Adrenal gland (tissue), 12 donors: ENCODE data around the gene RABGAP1. TPM values are rescaled to one million over a fixed set of nuclear protein-coding genes. Genes with fewer than 3 reads are reported as not detected.

Experiments used
- DNase-seq, 7 donors: peaks; one replicate each; pipeline ENCODE4 v3.0.0-alpha.2; 2019 to 2020
- H3K27ac ChIP-seq, 5 donors: fragments of 200-600 bp; sonication (generic) in 4 of 5; 1 replicate in 3 of 5; 2 replicates in 2 of 5; pipeline versions ENCODE4 v1.5.1 to v1.8.0; 2016 to 2020; ENCODE audit warnings: mild to moderate bottlenecking in 1 of 5
- H3K27me3 ChIP-seq: fragments of 200-600 bp; 2 replicates; pipeline ENCODE4 v1.8.0; 2021
- H3K36me3 ChIP-seq, 2 donors: fragments of 200-600 bp; replicated peaks in 1 of 2; 1 replicate in 1 of 2; 2 replicates in 1 of 2; pipeline versions ENCODE4 v1.5.1 to v1.8.0; 2018 to 2022
- H3K4me1 ChIP-seq, 2 donors: fragments of 200-600 bp; replicated peaks in 1 of 2; 1 replicate in 1 of 2; 2 replicates in 1 of 2; pipeline versions ENCODE4 v1.5.1 to v1.8.0; 2018 to 2021
- H3K4me3 ChIP-seq, 4 donors: fragments of 200-600 bp; sonication (generic) in 3 of 4; one replicate each; pipeline ENCODE4 v1.5.1; 2016 to 2018
- H3K9me3 ChIP-seq, 3 donors: fragments of 200-600 bp; sonication (generic) in 1 of 3; replicated peaks in 1 of 3; 1 replicate in 2 of 3; 2 replicates in 1 of 3; pipeline versions ENCODE4 v1.5.1 to v1.8.0; 2016 to 2021
- CTCF ChIP-seq, 6 experiments: fragments of 450-650 bp in 4 of 6; fragments of 200-600 bp in 2 of 6; sonication (generic) in 1 of 6; IDR thresholded peaks; 1 replicate in 5 of 6; 2 replicates in 1 of 6; pipeline versions ENCODE4 v1.5.1 to v1.8.0; 2016 to 2021; ENCODE audit warnings: antibody characterized with exemption in 6 of 6, mild to moderate bottlenecking in 2 of 6, moderate library complexity in 1 of 6
- POLR2A ChIP-seq, 2 donors: fragments of 450-650 bp; IDR thresholded peaks; one replicate each; pipeline ENCODE4 v1.6.1; 2017; ENCODE audit warnings: antibody characterized with exemption in 2 of 2, mild to moderate bottlenecking in 2 of 2, moderate library complexity in 1 of 2
- WGBS, 4 donors: extraction: QIAGEN DNeasy Blood & Tissue Kit in 2 of 4; methylation state at CpG; one replicate each; pipeline versions ENCODE4 v1.1.5 to v1.1.7; 2013 to 2017; 5-methylcytosine and 5-hydroxymethylcytosine counted together
- intact Hi-C, 2 donors: fragments of 100-400 bp; cut with DNase I; formaldehyde crosslinking; loops; one replicate each; pipeline versions ENCODE4 v1.14.1 to v1.15.0; 2022 to 2023
- polyA plus RNA-seq, 3 donors: library from polyadenylated mRNA; stranded (reverse); fragments of 200-250 nt in 2 of 3; fragments of 350-450 nt in 1 of 3; fragmentation: Illumina TruSeq in 1 of 3; extraction: RNeasy Lipid Tissue Mini Kit (QIAGEN cat#74804) in 1 of 3; gene quantifications; one replicate each; pipeline ENCODE4 v1.2.3, GENCODE V29; 2013 to 2014
- total RNA-seq, 9 donors: library from RNA; depleted of rRNA in 4 of 9; stranded (reverse); fragments of >200 nt in 4 of 9; fragments of 120-200 nt in 1 of 9; fragmentation: NEBNext Ultra II Directional in 1 of 9; extraction: Animal tissue kit (Norgen Biotek cat#: 25700) in 1 of 9; gene quantifications; one replicate each; pipeline versions ENCODE4 v1.1.0 to v1.2.4, GENCODE V29; 2013 to 2023
- donor health status: healthy with polysubstance abuse.
- donor health status: Bipolar disorder and iron deficiency.
- donor health status: DM: yes; HTN: yes; CAD: no.
- donor health status: DM: no; HTN: no; CAD: no.
- donor health status: DM: no; HTN: no; CAD: no.
- donor health status: DM: yes; HTN: yes; CAD: no.

The RABGAP1 gene
- total and polyA plus RNA-seq, 12 donors, result 8.5 to 62.3 (median 34.3) TPM

- Histone ChIP-seq H3K4me1 (no peaks in the 10 kb centered on the region), H3K36me3 (peaks cover 0 to 32% of the 10 kb centered on the region in 2 donors), H3K27ac (no peak overlapping the region), H3K27me3 (no peaks in the 10 kb centered on the region), H3K4me3 (no peak overlapping the region), H3K9me3 (no peaks in the 10 kb centered on the region)
- 91 to 100% (median 95%) methylated on average over 2 of the region's 2 CpGs for WGBS, 4 donors
- intact Hi-C loops, result no loop called here
- TF ChIP-seq CTCF (IDR thresholded peaks at IDR 0.05) (no peak), POLR2A (IDR thresholded peaks at IDR 0.05) (no peak)
- DNase-seq, result no peak
Observed at GRCh38 chr9:123091459-123091858, 150.6 kb downstream of the RABGAP1 start.

- Histone ChIP-seq H3K27me3 (no peaks in the 10 kb centered on the region), H3K4me3 (no peak overlapping the region), H3K36me3 (peaks cover 0 to 47% of the 10 kb centered on the region in 2 donors), H3K27ac (no peak overlapping the region), H3K4me1 (no peaks in the 10 kb centered on the region), H3K9me3 (no peaks in the 10 kb centered on the region)
- TF ChIP-seq POLR2A (IDR thresholded peaks at IDR 0.05), result no peak
- TF ChIP-seq CTCF (IDR thresholded peaks at IDR 0.05), result no peak
- no peak for DNase-seq
- 80 to 92% (median 89%) methylated on average over 3 of the region's 3 CpGs for WGBS, 4 donors
- intact Hi-C loops, result no loop called here
Observed at GRCh38 chr9:123093141-123093540, 152.3 kb downstream of the RABGAP1 start.

GRCh38 chr9:123096987-123097386 is 156.2 kb downstream of the RABGAP1 start:
- TF ChIP-seq POLR2A (IDR thresholded peaks at IDR 0.05), result no peak
- TF ChIP-seq CTCF (IDR thresholded peaks at IDR 0.05), result no peak
- H3K9me3 ChIP-seq, result no peaks in the 10 kb centered on the region
- DNase-seq, result no peak
- 61 to 92% (median 75%) methylated on average over 3 of the region's 3 CpGs for WGBS, 4 donors
- no peaks in the 10 kb centered on the region for H3K27me3 ChIP-seq
- intact Hi-C loops, result no loop called here
- no peak overlapping the region for H3K27ac ChIP-seq
- no peaks in the 10 kb centered on the region for H3K4me1 ChIP-seq
- no peak overlapping the region for H3K4me3 ChIP-seq
- peaks cover 0 to 65% of the 10 kb centered on the region in 2 donors for H3K36me3 ChIP-seq

GRCh38 chr9:123097430-123098095 is 156.7 kb downstream of the RABGAP1 start:
- intact Hi-C loops, result no loop called here
- DNase-seq, result no peak

More at GRCh38 chr9:123097430-123098095, 156.7 kb downstream of the RABGAP1 start:
- Histone ChIP-seq H3K27me3 (no peaks in the 10 kb centered on the region), H3K4me1 (no peaks in the 10 kb centered on the region), H3K9me3 (no peaks in the 10 kb centered on the region), H3K27ac (no peak overlapping the region), H3K4me3 (no peak overlapping the region), H3K36me3 (peaks cover 0 to 59% of the 10 kb centered on the region in 2 donors)
- 93 to 97% (median 96%) methylated on average over 3 of the region's 3 CpGs for WGBS, 4 donors
- no peak for TF ChIP-seq CTCF (IDR thresholded peaks at IDR 0.05)
- no peak for TF ChIP-seq POLR2A (IDR thresholded peaks at IDR 0.05)
